GM12878 (cell line): Measurements from ENCODE around the gene JPT1. TPM values are rescaled to one million over a fixed set of nuclear protein-coding genes. Genes with fewer than 3 reads are reported as not detected.
A peak's percentile ranks its signal among the peaks of the same experiment; 100 is the strongest.

Experiments used
- ATAC-seq: fragments of 200-7000 bp; cut with Tn5 transposase; 3 replicates; pipeline ENCODE4 v1.9.1; 2020; ENCODE audit warnings: mild to moderate bottlenecking, moderate library complexity
- BruUV-seq: library from RNA; stranded (reverse); fragments of 400-500 nt; replicated peaks from 2 replicates; lab custom pipeline; 2021; lab: Mats Ljungman, UMichigan
- CTCF ChIA-PET: fragments of 300-600 bp; sonication (Branson Sonifier 250); formaldehyde crosslinking; extraction: SDS; loops from one replicate; lab custom pipeline; 2021; ENCODE audit warnings: inconsistent platforms; lab: Yijun Ruan, JAX
- POLR2A ChIA-PET: fragments of 350-600 bp; formaldehyde crosslinking; extraction: SDS; loops from one replicate; lab custom pipeline; 2021; ENCODE audit warnings: inconsistent platforms; lab: Charles Lee
- RAD21 ChIA-PET: fragments of 300-600 bp; sonication (Branson Sonifier 250); formaldehyde crosslinking; loops from one replicate; lab custom pipeline; 2023; ENCODE audit warnings: antibody characterized with exemption; ENCODE audit not compliant: unreplicated experiment; lab: Charles Lee
- SMC1A ChIA-PET: fragments of 300-600 bp; sonication (Branson Sonifier 250); formaldehyde crosslinking; loops from one replicate; lab custom pipeline; 2023; ENCODE audit not compliant: unreplicated experiment, uncharacterized antibody; lab: Charles Lee
- DNase-seq: peaks from one replicate; pipeline ENCODE4 v3.0.0-alpha.2; 2011; ENCODE audit warnings: low read depth, low spot score
- FAIRE-seq: peaks from 3 replicates; lab custom pipeline; 2011; peaks lifted over from hg19 to GRCh38; lab: Jason Lieb, UNC
- H2AFZ ChIP-seq: 2 replicates; pipeline ENCODE4 v1.6.0; 2011; ENCODE audit warnings: low read depth, low read length, control low read depth; ENCODE audit not compliant: control insufficient read depth
- H3K27ac ChIP-seq: 2 replicates; pipeline ENCODE4 v1.5.1; 2011; ENCODE audit warnings: control low read depth; ENCODE audit not compliant: control insufficient read depth, insufficient read depth
- H3K27me3 ChIP-seq, 2 experiments: replicated peaks in 1 of 2; 2 replicates each; pipeline versions ENCODE4 v1.6.0 to v1.6.1; 2011; ENCODE audit warnings: low read length in 1 of 2; ENCODE audit not compliant: control insufficient read depth in 2 of 2, insufficient read depth in 2 of 2
- H3K36me3 ChIP-seq, 2 experiments: 2 replicates each; pipeline ENCODE4 v1.5.1; 2011; ENCODE audit warnings: low read length in 1 of 2; ENCODE audit not compliant: control insufficient read depth in 2 of 2, insufficient read depth in 2 of 2
- H3K4me1 ChIP-seq: 2 replicates; pipeline ENCODE4 v1.6.1; 2011; ENCODE audit warnings: mild to moderate bottlenecking, low read length, moderate library complexity, mixed read lengths; ENCODE audit not compliant: control insufficient read depth, insufficient read depth
- H3K4me2 ChIP-seq: 2 replicates; pipeline ENCODE4 v1.6.0; 2011; ENCODE audit warnings: control low read depth; ENCODE audit not compliant: control insufficient read depth, insufficient read depth
- H3K4me3 ChIP-seq: fragments of 200-600 bp; sonication (generic); 2 replicates; pipeline ENCODE4 v1.5.1; 2016
- H3K79me2 ChIP-seq: 2 replicates; pipeline ENCODE4 v1.6.0; 2011; ENCODE audit warnings: low read length; ENCODE audit not compliant: control insufficient read depth, insufficient read depth
- H3K9ac ChIP-seq: 2 replicates; pipeline ENCODE4 v1.8.0; 2011; ENCODE audit warnings: low read length, control low read depth, mixed read lengths; ENCODE audit not compliant: control insufficient read depth, insufficient read depth
- H3K9me3 ChIP-seq: replicated peaks from 3 replicates; pipeline ENCODE4 v1.5.1; 2011; ENCODE audit warnings: mild to moderate bottlenecking, low read length; ENCODE audit not compliant: control insufficient read depth, insufficient read depth
- H4K20me1 ChIP-seq: 2 replicates; pipeline ENCODE4 v1.6.0; 2011; ENCODE audit not compliant: control insufficient read depth, insufficient read depth
- ATF7 ChIP-seq: fragments of 450-650 bp; IDR thresholded peaks from 2 replicates; pipeline ENCODE4 v1.6.1; 2016; ENCODE audit warnings: low read depth, mild to moderate bottlenecking
- CREM ChIP-seq: IDR thresholded peaks from 2 replicates; pipeline ENCODE4 v1.6.1; 2014; ENCODE audit warnings: antibody characterized with exemption, low read depth
- JUND ChIP-seq: IDR thresholded peaks from 2 replicates; pipeline ENCODE4 v1.6.1; 2012; ENCODE audit warnings: low read depth, mild to moderate bottlenecking, low read length, improper control_type of control experiment, moderate library complexity
- MEF2A ChIP-seq: IDR thresholded peaks from 2 replicates; pipeline ENCODE4 v1.6.1; 2011; ENCODE audit warnings: low read depth, mild to moderate bottlenecking, low read length, moderate library complexity; ENCODE audit not compliant: insufficient read depth
- NFYB ChIP-seq: IDR thresholded peaks from 2 replicates; pipeline ENCODE4 v1.6.1; 2011; ENCODE audit warnings: low read depth, mild to moderate bottlenecking, low read length, improper control_type of control experiment, moderate library complexity; ENCODE audit not compliant: insufficient read depth
- PKNOX1 ChIP-seq: fragments of 450-650 bp; IDR thresholded peaks from 2 replicates; pipeline ENCODE4 v1.6.1; 2016; ENCODE audit warnings: mild to moderate bottlenecking
- SMARCA5 ChIP-seq: fragments of 450-650 bp; IDR thresholded peaks from 2 replicates; pipeline ENCODE4 v1.6.1; 2017; ENCODE audit warnings: mild to moderate bottlenecking
- ZNF622 ChIP-seq: fragments of 450-650 bp; IDR thresholded peaks from 2 replicates; pipeline ENCODE4 v1.6.1; 2017; ENCODE audit warnings: mild to moderate bottlenecking, inconsistent platforms
- WGBS: methylation state at CpG from one replicate; pipeline ENCODE4 v1.1.6; 2016; ENCODE audit warnings: low lambda C conversion rate; ENCODE audit not compliant: insufficient replicate concordance, insufficient coverage; ENCODE audit errors: missing lambda C conversion rate; 5-methylcytosine and 5-hydroxymethylcytosine counted together
- in situ Hi-C: fragments of 300-500 bp; cut with MboI; formaldehyde crosslinking; loops from 9 replicates; pipeline ENCODE4 v1.14.3; 2018; ENCODE audit warnings: mixed read lengths
- intact Hi-C: fragments of 100-400 bp; cut with micrococcal nuclease; formaldehyde crosslinking; loops from one replicate; pipeline ENCODE4 v1.14.2; 2022; ENCODE audit not compliant: unreplicated experiment
- polyA plus RNA-seq, 11 experiments: library from polyadenylated mRNA; depleted of rRNA in 4 of 11; unstranded in 6 of 11; stranded (reverse) in 5 of 11; fragments of >200 nt; fragmentation: Nextera tagmentation in 4 of 11; fragmentation: Illumina TruSeq in 1 of 11; extraction: Ambion mirVana in 4 of 11; extraction: Trizol in 1 of 11; gene quantifications; 1 replicate in 1 of 11; 2 replicates in 10 of 11; pipeline versions ENCODE4 v1.2.1 to v1.2.3, GENCODE V29; 2011 to 2016; ENCODE audit warnings: inconsistent platforms in 2 of 11, missing spikeins in 2 of 11, low read depth in 1 of 11
- total RNA-seq, 4 experiments: library from RNA; depleted of rRNA in 3 of 4; stranded (reverse); fragments of >200 nt in 3 of 4; fragmentation: Illumina TruSeq in 1 of 4; extraction: Trizol in 1 of 4; gene quantifications; 2 replicates each; pipeline versions ENCODE4 v1.2.1 to v1.2.3, GENCODE V29; 2013 to 2021

The JPT1 gene
- total and polyA plus RNA-seq, 10 of the 15 experiments (the other 5 are each of a cell fraction or from before 2014, with no cell fraction given) = 79.7 to 651 (median 323) TPM

- intact Hi-C loops (no loop called here), in situ Hi-C loops (no loop called here)
- no peaks in the 10 kb centered on the region for H3K27me3 ChIP-seq
- POLR2A ChIA-PET = interaction anchor here (0.5 to 0.6 kb wide), 2 partner anchors 19 to 99 kb away, joined by 3 to 4 read pairs; no protein-coding TSS in a partner anchor
- CTCF ChIA-PET = interaction anchor here (0.9 kb wide), 1 partner anchor 137 kb away, joined by 3 read pairs; the partner anchor contains the start of gene SLC25A19
- H3K4me1 ChIP-seq = peaks cover 6% of the 10 kb centered on the region
- ATAC-seq = no peak
- peaks cover 63% of the 10 kb centered on the region for H3K79me2 ChIP-seq
- H3K4me3 ChIP-seq = peak overlapping the region; percentile 90
- TSS peak; percentile 71 for BruUV-seq
- peak overlapping the region; percentile 90 for H3K27ac ChIP-seq
- DNase-seq = no peak
- SMC1A ChIA-PET = no interaction called here
- peak overlapping the region; percentile 89 for H3K4me2 ChIP-seq
- H3K9me3 ChIP-seq = no peaks in the 10 kb centered on the region
- no peak for FAIRE-seq
- H2AFZ ChIP-seq = no peak overlapping the region
- H3K9ac ChIP-seq = peak overlapping the region; percentile 91; the same call in 1 of the 2 replicates
- WGBS = under 1% methylated on average over 6 of the region's 6 CpGs
- no peak for TF ChIP-seq MEF2A
- TF ChIP-seq NFYB = no peak
- TF ChIP-seq ZNF622 = no peak
- TF ChIP-seq PKNOX1 = no peak
- no peak for TF ChIP-seq JUND
- no peak for TF ChIP-seq ATF7
- TF ChIP-seq CREM = no peak
- no peak for TF ChIP-seq SMARCA5
- H3K36me3 ChIP-seq = peaks cover 4 to 6% of the 10 kb centered on the region in 2 experiments; a peak in 3 of 4 replicates
- no peaks in the 10 kb centered on the region for H4K20me1 ChIP-seq
- RAD21 ChIA-PET = interaction anchor here (0.6 kb wide), 1 partner anchor 167 kb away, joined by 3 read pairs; no protein-coding TSS in a partner anchor
Observed at GRCh38 chr17:75152523-75152921, 1.8 kb downstream of the JPT1 start.
